NCI-H2081 (cell line): ENCODE data around the gene NRAP.
"Not testable (repeated sequence)": the region's sequence is repeated elsewhere in the genome, so short reads cannot be mapped to it uniquely, and the experiment has no call there.

ENCODE experiments used
- DNase-seq, 2 experiments: peaks; one replicate each; lab custom pipeline; 2025; lab: John Stamatoyannopoulos, UW

Gene NRAP

GRCh38 chr10:113680190-113681111 lies 16.6 kb upstream of the NRAP start:
- DNase-seq = peak in 1 of 2 experiments; percentile 2

- DNase-seq = peak; percentile 12 to 47
Measured at GRCh38 chr10:113679463-113680189, 15.8 kb upstream of the NRAP start, which contains the start of gene CASP7. Gene CASP7, plus strand, starts transcription at chr10:113679912. Its CDS starts 17,582 bp downstream, at chr10:113697494.

GRCh38 chr10:113666682-113667252 lies 2.9 kb upstream of the NRAP start:
- DNase-seq = no peak

GRCh38 chr10:113665806-113666354 lies 2.0 kb upstream of the NRAP start:
- no peak for DNase-seq

GRCh38 chr10:113665352-113665751 lies 1.5 kb upstream of the NRAP start:
- DNase-seq = no peak

- no peak for DNase-seq
Measured at GRCh38 chr10:113663142-113663541, 699 bp downstream of the NRAP start.

- no peak for DNase-seq
Measured at GRCh38 chr10:113661332-113661731, 2.5 kb downstream of the NRAP start.

- DNase-seq = no peak
Measured at GRCh38 chr10:113657544-113657943, 6.3 kb downstream of the NRAP start.

- DNase-seq = no peak
Measured at GRCh38 chr10:113656896-113657295, 6.9 kb downstream of the NRAP start.

- DNase-seq = not testable (repeated sequence)
Measured at GRCh38 chr10:113652456-113652855, 11.4 kb downstream of the NRAP start.

GRCh38 chr10:113651898-113652297 lies 11.9 kb downstream of the NRAP start:
- DNase-seq = no peak

- DNase-seq = no peak
Measured at GRCh38 chr10:113651021-113651420, 12.8 kb downstream of the NRAP start.

- no peak for DNase-seq
Measured at GRCh38 chr10:113650172-113650571, 13.7 kb downstream of the NRAP start.

GRCh38 chr10:113648478-113648877 lies 15.4 kb downstream of the NRAP start:
- no peak for DNase-seq

GRCh38 chr10:113647812-113648211 lies 16.0 kb downstream of the NRAP start:
- DNase-seq = no peak

- no peak for DNase-seq
Measured at GRCh38 chr10:113646336-113647201, 17.3 kb downstream of the NRAP start.

GRCh38 chr10:113644185-113645120 lies 19.4 kb downstream of the NRAP start:
- no peak for DNase-seq

- DNase-seq = no peak
Measured at GRCh38 chr10:113643183-113643582, 20.7 kb downstream of the NRAP start.

GRCh38 chr10:113641702-113642101 lies 22.1 kb downstream of the NRAP start:
- no peak for DNase-seq

GRCh38 chr10:113639966-113640365 lies 23.9 kb downstream of the NRAP start:
- no peak for DNase-seq
